GM12875 (cell line): ENCODE measurements around the gene CRHBP.

Source experiments
- H3K4me3 ChIP-seq: one replicate; pipeline ENCODE4 v1.5.1; 2011; ENCODE audit warnings: low read depth, low read length, control low read depth
- CTCF ChIP-seq: IDR thresholded peaks from 2 replicates; pipeline ENCODE4 v1.5.1; 2011; ENCODE audit warnings: low read depth, mild to moderate bottlenecking, control low read depth, inconsistent platforms, low read length, moderate library complexity, borderline replicate concordance; ENCODE audit not compliant: insufficient read depth

The CRHBP gene

GRCh38 chr5:76946090-76946489, 6.8 kb upstream of the CRHBP start:
- TF ChIP-seq CTCF: no peak
- no peak overlapping the region for H3K4me3 ChIP-seq

- H3K4me3 ChIP-seq: no peak overlapping the region
- TF ChIP-seq CTCF: no peak
Observed at GRCh38 chr5:76947082-76947503, 5.8 kb upstream of the CRHBP start.

- peak overlapping the region; percentile 21 for H3K4me3 ChIP-seq
- no peak for TF ChIP-seq CTCF
Observed at GRCh38 chr5:76953551-76954382, 922 bp downstream of the CRHBP start.

GRCh38 chr5:76954383-76954763, 1.5 kb downstream of the CRHBP start:
- TF ChIP-seq CTCF: no peak
- H3K4me3 ChIP-seq: no peak overlapping the region

- no peak overlapping the region for H3K4me3 ChIP-seq
- no peak for TF ChIP-seq CTCF
Observed at GRCh38 chr5:76956033-76956432, 3.2 kb downstream of the CRHBP start.

- TF ChIP-seq CTCF: no peak
- no peak overlapping the region for H3K4me3 ChIP-seq
Observed at GRCh38 chr5:76958991-76959767, 6.3 kb downstream of the CRHBP start.
